Endothelial cell (in vitro differentiated cells): ENCODE data around the gene IL24. TPM values are rescaled to one million over a fixed set of nuclear protein-coding genes. Genes with fewer than 3 reads are reported as not detected.

Experiments used
- DNase-seq: peaks from one replicate; pipeline ENCODE4 v3.0.0; 2021; ENCODE audit warnings: low spot score
- H3K27ac Mint-ChIP-seq: one replicate; pipeline ENCODE4 v1.8.0; 2021; ENCODE audit warnings: mixed read lengths, inconsistent platforms; ENCODE audit not compliant: unreplicated experiment
- H3K27me3 Mint-ChIP-seq: one replicate; pipeline ENCODE4 v1.8.0; 2021; ENCODE audit warnings: mild to moderate bottlenecking, moderate library complexity, mixed read lengths, inconsistent platforms; ENCODE audit not compliant: unreplicated experiment
- H3K36me3 Mint-ChIP-seq: one replicate; pipeline ENCODE4 v1.8.0; 2021; ENCODE audit warnings: mild to moderate bottlenecking, low read depth, mixed read lengths, inconsistent platforms; ENCODE audit not compliant: unreplicated experiment
- H3K4me1 Mint-ChIP-seq: one replicate; pipeline ENCODE4 v1.8.0; 2021; ENCODE audit warnings: mild to moderate bottlenecking, mixed read lengths, inconsistent platforms; ENCODE audit not compliant: unreplicated experiment
- H3K4me3 Mint-ChIP-seq: one replicate; pipeline ENCODE4 v1.8.0; 2021; ENCODE audit warnings: mild to moderate bottlenecking, mixed read lengths, inconsistent platforms; ENCODE audit not compliant: unreplicated experiment
- H3K9me3 Mint-ChIP-seq: one replicate; pipeline ENCODE4 v1.8.0; 2021; ENCODE audit warnings: mixed read lengths, inconsistent platforms; ENCODE audit not compliant: unreplicated experiment
- CTCF ChIP-seq: fragments of 200-600 bp; sonication (generic); IDR thresholded peaks from one replicate; pipeline ENCODE4 v1.5.0; 2021; ENCODE audit warnings: antibody characterized with exemption; ENCODE audit not compliant: unreplicated experiment
- total RNA-seq: library from RNA; stranded (reverse); fragmentation: NEBNext Ultra II Directional; extraction: Animal tissue kit (Norgen Biotek cat#: 25700); gene quantifications from one replicate; pipeline ENCODE4 v1.2.1, GENCODE V29; 2021; ENCODE audit not compliant: unreplicated experiment

IL24 gene
- total RNA-seq, 1 donor from 2014 or later = not detected

- Mint-ChIP-seq H3K4me3 (no peak overlapping the region), H3K4me1 (peaks cover 4% of the 10 kb centered on the region), H3K36me3 (no peaks in the 10 kb centered on the region), H3K27me3 (peaks cover 3% of the 10 kb centered on the region), H3K27ac (no peak overlapping the region), H3K9me3 (no peaks in the 10 kb centered on the region)
- TF ChIP-seq CTCF = no peak
- no peak for DNase-seq
Observed at GRCh38 chr1:206939131-206939530, 41.9 kb downstream of the IL24 start.

- H3K36me3 Mint-ChIP-seq = no peaks in the 10 kb centered on the region
- H3K27me3 Mint-ChIP-seq = peaks cover 3% of the 10 kb centered on the region
- TF ChIP-seq CTCF = no peak
Observed at GRCh38 chr1:206939841-206940587, 42.8 kb downstream of the IL24 start.

DNA sequence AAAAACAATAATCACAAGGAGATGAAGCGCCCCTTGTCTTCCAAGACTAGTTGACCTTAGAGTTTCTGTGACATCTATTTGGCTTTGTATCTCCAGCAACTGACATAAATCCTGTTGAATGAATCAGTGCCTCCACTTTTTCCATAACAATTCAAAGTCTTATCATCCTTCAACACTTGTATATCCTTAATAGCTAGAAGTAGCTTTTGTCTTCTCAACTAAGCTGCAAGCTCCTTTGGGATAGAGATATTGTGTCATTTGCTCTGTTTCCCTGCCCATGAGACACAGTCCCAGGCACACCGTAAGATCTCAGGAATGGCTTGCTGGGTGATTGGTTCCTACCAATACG, 43.3 kb downstream of the IL24 start:
- H3K4me1 Mint-ChIP-seq = peaks cover 4% of the 10 kb centered on the region
- H3K27ac Mint-ChIP-seq = no peak overlapping the region
- no peak for DNase-seq
- no peak for TF ChIP-seq CTCF
- no peaks in the 10 kb centered on the region for H3K9me3 Mint-ChIP-seq
- no peaks in the 10 kb centered on the region for H3K36me3 Mint-ChIP-seq
- H3K27me3 Mint-ChIP-seq = peaks cover 3% of the 10 kb centered on the region
- H3K4me3 Mint-ChIP-seq = no peak overlapping the region

More at GRCh38 chr1:206939841-206940587, 42.8 kb downstream of the IL24 start:
- H3K4me1 Mint-ChIP-seq = peaks cover 4% of the 10 kb centered on the region
- H3K4me3 Mint-ChIP-seq = no peak overlapping the region
- H3K27ac Mint-ChIP-seq = no peak overlapping the region
- DNase-seq = no peak
- no peaks in the 10 kb centered on the region for H3K9me3 Mint-ChIP-seq

- H3K27me3 Mint-ChIP-seq = peaks cover 3% of the 10 kb centered on the region
- peaks cover 7% of the 10 kb centered on the region for H3K4me1 Mint-ChIP-seq
- H3K9me3 Mint-ChIP-seq = no peaks in the 10 kb centered on the region
- no peak overlapping the region for H3K4me3 Mint-ChIP-seq
- no peak for TF ChIP-seq CTCF
- H3K27ac Mint-ChIP-seq = no peak overlapping the region
- H3K36me3 Mint-ChIP-seq = no peaks in the 10 kb centered on the region
- no peak for DNase-seq
Observed at GRCh38 chr1:206941766-206942418, 44.6 kb downstream of the IL24 start.

- no peak for DNase-seq
- H3K4me3 Mint-ChIP-seq = no peak overlapping the region
- peaks cover 7% of the 10 kb centered on the region for H3K4me1 Mint-ChIP-seq
- H3K27me3 Mint-ChIP-seq = peaks cover 7% of the 10 kb centered on the region
- H3K27ac Mint-ChIP-seq = no peak overlapping the region
- no peak for TF ChIP-seq CTCF
- H3K9me3 Mint-ChIP-seq = no peaks in the 10 kb centered on the region
- no peaks in the 10 kb centered on the region for H3K36me3 Mint-ChIP-seq
Observed at GRCh38 chr1:206944703-206945102, 47.5 kb downstream of the IL24 start.
